AG04449 (cell line): ENCODE data around the gene S100A11.

Experiments
- CTCF ChIA-PET: fragments of 350-600 bp; formaldehyde crosslinking; extraction: SDS; loops from one replicate; lab custom pipeline; 2021; ENCODE audit warnings: antibody characterized with exemption; lab: Yijun Ruan, JAX
- POLR2A ChIA-PET: fragments of 400-600, 350-600 bp; formaldehyde crosslinking; extraction: SDS; loops from one replicate; lab custom pipeline; 2020; ENCODE audit warnings: antibody characterized with exemption, inconsistent platforms; lab: Yijun Ruan, JAX
- DNase-seq: peaks from one replicate; pipeline ENCODE4 v3.0.0-alpha.2; 2010; ENCODE audit warnings: low read depth, low spot score
- H3K4me3 ChIP-seq: 2 replicates; pipeline ENCODE4 v1.5.1; 2011; ENCODE audit warnings: low read depth, mild to moderate bottlenecking, control low read depth, low read length
- CTCF ChIP-seq: IDR thresholded peaks from one replicate; pipeline ENCODE4 v1.5.1; 2011; ENCODE audit warnings: mild to moderate bottlenecking, moderate library complexity, low read length, control low read depth, inconsistent platforms; ENCODE audit not compliant: insufficient read depth; ENCODE audit errors: missing control alignments

The S100A11 gene

DNA sequence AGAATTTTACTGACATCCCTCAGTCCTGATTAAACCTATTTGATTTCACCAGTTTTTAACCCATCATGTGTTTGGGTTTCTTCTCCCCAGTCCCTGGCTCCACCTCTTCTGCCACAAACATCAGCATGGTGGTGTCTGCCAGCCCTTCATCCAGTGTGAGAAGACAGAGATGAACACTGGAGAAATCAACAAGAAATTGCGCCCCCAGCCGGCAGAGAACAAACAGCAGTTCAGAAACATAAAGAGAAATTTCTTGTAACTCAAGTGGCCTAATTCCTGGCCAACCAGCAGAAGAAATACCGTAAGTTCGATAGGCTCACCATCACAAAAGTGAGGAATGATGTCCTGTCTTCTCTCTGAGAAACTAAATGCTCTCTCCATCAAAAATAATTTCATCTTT lies 18.3 kb downstream of the S100A11 start:
- DNase-seq = no peak
- ChIA-PET POLR2A (no interaction called here), CTCF (interaction anchor here (0.6 to 8.8 kb wide), 8 partner anchors 10 to 113 kb away, joined by 3 to 190 read pairs (median 6); partner anchors contain the start of gene S100A11)
- TF ChIP-seq CTCF = peak; percentile 22
- no peak overlapping the region for H3K4me3 ChIP-seq

DNA sequence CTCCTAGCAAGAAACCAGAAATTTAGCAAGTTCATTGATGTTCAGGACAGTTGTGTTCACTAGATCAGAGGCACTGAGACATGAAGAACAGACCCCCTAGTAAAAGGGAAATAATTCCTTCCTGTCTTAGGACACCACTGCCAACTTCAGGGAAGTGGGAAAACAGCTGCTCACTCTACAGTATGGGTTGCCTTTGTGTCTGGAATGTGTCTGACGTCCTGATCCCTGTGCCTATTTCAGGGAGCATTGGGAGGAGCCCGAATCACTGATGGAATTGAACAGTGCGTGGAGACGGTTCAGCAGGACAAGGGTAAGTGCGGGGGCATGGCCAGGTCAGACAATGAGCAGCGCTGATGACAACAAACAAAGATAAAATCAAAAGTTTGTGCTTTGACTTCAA lies 21.0 kb downstream of the S100A11 start:
- POLR2A ChIA-PET = no interaction called here
- no peak for TF ChIP-seq CTCF
- no peak for DNase-seq
- CTCF ChIA-PET = interaction anchor here (1.3 to 8.8 kb wide), 8 partner anchors 8 to 128 kb away, joined by 3 to 190 read pairs (median 34); partner anchors contain the start of gene S100A11
- no peak overlapping the region for H3K4me3 ChIP-seq

- no peak for TF ChIP-seq CTCF
- no peak overlapping the region for H3K4me3 ChIP-seq
- ChIA-PET CTCF (interaction anchor here (0.6 to 8.8 kb wide), 10 partner anchors 9 to 127 kb away, joined by 3 to 190 read pairs (median 26); partner anchors contain the start of gene S100A11), POLR2A (interaction anchor here (0.8 kb wide), 1 partner anchor 74 kb away, joined by 3 read pairs; no protein-coding TSS in a partner anchor)
- no peak for DNase-seq
These were observed 21.9 kb downstream of the S100A11 start for GRCh38 chr1:152014943-152015342.

DNA sequence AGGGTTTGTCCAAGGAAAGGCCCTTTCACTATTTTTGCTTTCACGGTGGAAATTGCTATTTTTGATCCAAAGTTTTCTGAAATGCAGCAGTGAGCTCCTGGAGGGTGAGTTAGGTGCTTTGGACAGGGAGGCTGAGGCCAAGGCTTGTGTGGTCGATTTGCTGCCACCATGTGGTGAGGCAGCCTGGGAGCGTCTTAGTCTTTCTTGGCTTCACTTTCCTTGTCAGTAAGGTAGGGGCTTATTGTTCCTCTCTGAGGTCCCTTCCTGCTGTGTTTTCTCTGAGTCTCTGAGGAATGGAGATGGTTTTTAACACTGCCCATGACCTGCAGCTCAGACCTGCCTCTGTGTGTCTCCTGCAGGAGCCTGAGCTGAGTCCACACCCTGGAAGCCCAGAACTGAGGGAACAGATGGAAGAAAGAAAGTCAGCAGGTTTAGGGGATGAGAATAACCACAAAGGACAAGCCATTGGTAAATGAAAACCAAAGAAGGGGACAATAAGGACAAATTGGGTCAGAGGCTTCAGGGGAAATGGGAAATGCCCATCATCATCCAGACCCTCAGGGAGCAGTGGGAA lies 23.1 kb downstream of the S100A11 start:
- CTCF ChIA-PET = interaction anchor here (0.6 to 8.8 kb wide), 19 partner anchors 10 to 324 kb away, joined by 3 to 190 read pairs (median 5); partner anchors contain the start of genes S100A11 and THEM4
- TF ChIP-seq CTCF = peak; percentile 76
- no peak overlapping the region for H3K4me3 ChIP-seq
- POLR2A ChIA-PET = no interaction called here
- DNase-seq = no peak

DNA sequence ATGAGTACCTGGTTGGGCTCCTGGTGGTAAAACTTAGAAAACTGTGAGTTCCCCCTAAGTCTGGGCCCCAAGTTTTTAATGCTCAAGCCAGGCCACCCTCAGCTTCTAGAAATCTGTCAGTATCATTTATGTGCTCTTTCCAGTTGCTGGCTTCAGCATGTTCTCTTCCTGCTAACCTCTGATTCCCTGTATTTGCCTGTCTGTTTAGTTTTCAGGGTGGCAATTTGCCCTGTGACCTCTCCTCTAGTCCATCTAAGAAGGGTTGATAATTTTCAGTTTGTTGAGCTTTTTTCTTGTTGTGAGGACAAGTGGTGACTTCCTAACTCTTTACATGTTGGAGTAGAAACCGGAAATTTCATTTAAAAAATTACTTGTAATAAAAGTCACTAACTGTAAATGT lies 27.1 kb downstream of the S100A11 start:
- no peak overlapping the region for H3K4me3 ChIP-seq
- TF ChIP-seq CTCF = no peak
- no peak for DNase-seq
- POLR2A ChIA-PET = no interaction called here
- CTCF ChIA-PET = interaction anchor here (0.9 to 17.4 kb wide), 7 partner anchors 8 to 84 kb away, joined by 3 to 605 read pairs (median 3); no protein-coding TSS in a partner anchor

GRCh38 chr1:152007047-152007446 lies 29.8 kb downstream of the S100A11 start:
- CTCF ChIA-PET = interaction anchor here (1.3 to 17.4 kb wide), 4 partner anchors 11 to 71 kb away, joined by 3 to 605 read pairs (median 187); no protein-coding TSS in a partner anchor
- POLR2A ChIA-PET = no interaction called here
- no peak overlapping the region for H3K4me3 ChIP-seq
- TF ChIP-seq CTCF = no peak
- DNase-seq = no peak
